ENCODE measurements around the gene ZBTB2. TPM values are rescaled to one million over a fixed set of nuclear protein-coding genes. Genes with fewer than 3 reads are reported as not detected.

The ZBTB2 gene
- total and polyA plus RNA-seq, 7 experiments from 2014 or later, result 13.8 to 26.7 (median 25.5) TPM

GRCh38 chr6:151392427-151392826 lies 1.1 kb upstream of the ZBTB2 start:
- Histone ChIP-seq H3K36me3 (ENCODE audit: control insufficient read depth in 2 of 3, insufficient read depth in 3 of 3, low read length in 3 of 3) (peaks cover 0 to 7% (median 0%) of the 10 kb centered on the region in 3 experiments), H3K4me1 (ENCODE audit: control insufficient read depth in 2 of 2, insufficient read depth in 2 of 2, low read length in 2 of 2) (peaks cover 53 to 56% of the 10 kb centered on the region in 2 donors), H3K4me3 (ENCODE audit: low read length) (peak overlapping the region; percentile 52), H3K9me3 (ENCODE audit: control insufficient read depth in 2 of 3, low read length in 3 of 3) (no peaks in the 10 kb centered on the region), H3K27me3 (ENCODE audit: control insufficient read depth in 2 of 2, insufficient read depth in 2 of 2, low read length in 2 of 2) (no peaks in the 10 kb centered on the region), H3K27ac (ENCODE audit: low read depth, low read length) (peak overlapping the region; percentile 96)
- peak overlapping the region; percentile 90 to 100 (median 98) for H3K27ac Mint-ChIP-seq
- no peak for DNase-seq
- H3K36me3 Mint-ChIP-seq, result peaks cover 0 to 16% (median 4%) of the 10 kb centered on the region in 5 donors
- ChIA-PET POLR2A (interaction anchor here (0.6 to 2.3 kb wide), 5 partner anchors 13 to 39 kb away, joined by 3 to 10 read pairs (median 4); no protein-coding TSS in a partner anchor), CTCF (interaction anchor here (1.6 kb wide), 1 partner anchor 59 kb away, joined by 3 read pairs; the partner anchor contains the start of gene RMND1)
- peaks cover 0 to 4% (median 0%) of the 10 kb centered on the region in 5 donors for H3K27me3 Mint-ChIP-seq
- ATAC-seq, result no peak
- peaks cover 0 to 5% (median 0%) of the 10 kb centered on the region in 11 donors for H3K9me3 Mint-ChIP-seq
- intact Hi-C loops (cut with micrococcal nuclease), result loop anchor here (1.0 to 10.0 kb wide), 8 partner anchors 14 to 1825 kb away; partner anchors contain the start of genes GINM1 (in 2 of the 2), MTRF1L (in 2 of the 2) and KATNA1 (in 1 of the 2)
- H3K4me1 Mint-ChIP-seq, result peaks cover 47 to 77% (median 71%) of the 10 kb centered on the region in 7 donors
- peak overlapping the region; percentile 92 to 99 (median 98) for H3K4me3 Mint-ChIP-seq

GRCh38 chr6:151390851-151391470 lies 398 bp downstream of the ZBTB2 start:
- Mint-ChIP-seq H3K27ac (peak overlapping the region in 7 of 9 donors; percentile 86 to 100 (median 98)), H3K4me1 (peaks cover 40 to 74% (median 67%) of the 10 kb centered on the region in 7 donors), H3K36me3 (peaks cover 0 to 14% (median 3%) of the 10 kb centered on the region in 5 donors), H3K9me3 (peaks cover 0 to 5% (median 0%) of the 10 kb centered on the region in 11 donors), H3K4me3 (peak overlapping the region in 9 of 10 donors; percentile 68 to 99 (median 97)), H3K27me3 (peaks cover 0 to 4% (median 0%) of the 10 kb centered on the region in 5 donors)
- H3K36me3 ChIP-seq (ENCODE audit: control insufficient read depth in 2 of 3, insufficient read depth in 3 of 3, low read length in 3 of 3), result peaks cover 0 to 7% (median 0%) of the 10 kb centered on the region in 3 experiments
- ChIA-PET POLR2A (interaction anchor here (0.7 to 3.8 kb wide), 12 partner anchors 12 to 911 kb away, joined by 3 to 50 read pairs (median 17); partner anchors contain the start of gene RMND1), CTCF (interaction anchor here (0.6 to 1.3 kb wide), 2 partner anchors 23 to 35 kb away, joined by 4 read pairs; no protein-coding TSS in a partner anchor)
- no peaks in the 10 kb centered on the region for H3K9me3 ChIP-seq (ENCODE audit: control insufficient read depth in 2 of 3, low read length in 3 of 3)
- peak overlapping the region; percentile 96 for H3K27ac ChIP-seq (ENCODE audit: low read depth, low read length)
- ATAC-seq, result peak; percentile 19
- H3K4me3 ChIP-seq (ENCODE audit: low read length), result peak overlapping the region; percentile 57
- H3K27me3 ChIP-seq (ENCODE audit: control insufficient read depth in 2 of 2, insufficient read depth in 2 of 2, low read length in 2 of 2), result no peaks in the 10 kb centered on the region
- DNase-seq, result peak; percentile 73 to 90 (median 84)
- intact Hi-C loops (cut with micrococcal nuclease), result loop anchor here (1.0 to 10.0 kb wide), 11 partner anchors 11 to 1824 kb away; partner anchors contain the start of genes FBXO5 (in 2 of the 2), GINM1 (in 2 of the 2), MTRF1L (in 2 of the 2) and RMND1 (in 2 of the 2)
- peaks cover 45 to 47% of the 10 kb centered on the region in 2 donors for H3K4me1 ChIP-seq (ENCODE audit: control insufficient read depth in 2 of 2, insufficient read depth in 2 of 2, low read length in 2 of 2)

- Histone ChIP-seq H3K4me1 (ENCODE audit: control insufficient read depth in 2 of 2, insufficient read depth in 2 of 2, low read length in 2 of 2) (peaks cover 44% of the 10 kb centered on the region in 2 donors), H3K9me3 (ENCODE audit: control insufficient read depth in 2 of 3, low read length in 3 of 3) (no peaks in the 10 kb centered on the region), H3K36me3 (ENCODE audit: control insufficient read depth in 2 of 3, insufficient read depth in 3 of 3, low read length in 3 of 3) (peaks cover 0 to 7% (median 0%) of the 10 kb centered on the region in 3 experiments), H3K27me3 (ENCODE audit: control insufficient read depth in 2 of 2, insufficient read depth in 2 of 2, low read length in 2 of 2) (no peaks in the 10 kb centered on the region), H3K27ac (ENCODE audit: low read depth, low read length) (peak overlapping the region; percentile 96), H3K4me3 (ENCODE audit: low read length) (peak overlapping the region; percentile 60)
- Mint-ChIP-seq H3K27me3 (peaks cover 0 to 4% (median 0%) of the 10 kb centered on the region in 5 donors), H3K36me3 (peaks cover 0 to 12% (median 2%) of the 10 kb centered on the region in 5 donors), H3K27ac (peak overlapping the region; percentile 51 to 98 (median 90)), H3K9me3 (peaks cover 0 to 5% (median 0%) of the 10 kb centered on the region in 11 donors), H3K4me3 (peak overlapping the region; percentile 68 to 99 (median 94)), H3K4me1 (peaks cover 38 to 74% (median 67%) of the 10 kb centered on the region in 7 donors)
- ATAC-seq (peak; percentile 88), DNase-seq (peak; percentile 97 to 100 (median 99))
- intact Hi-C loops (cut with micrococcal nuclease), result loop anchor here (1.0 to 10.0 kb wide), 11 partner anchors 10 to 1823 kb away; partner anchors contain the start of genes FBXO5 (in 2 of the 2), GINM1 (in 2 of the 2), MTRF1L (in 2 of the 2) and RMND1 (in 2 of the 2)
- POLR2A ChIA-PET, result interaction anchor here (0.7 to 3.8 kb wide), 14 partner anchors 11 to 1593 kb away, joined by 3 to 50 read pairs (median 14); partner anchors contain the start of genes FBXO5 and RMND1
- CTCF ChIA-PET, result interaction anchor here (0.6 to 1.6 kb wide), 6 partner anchors 10 to 376 kb away, joined by 3 to 5 read pairs (median 4); partner anchors contain the start of gene RMND1
These were observed 996 bp downstream of the ZBTB2 start for GRCh38 chr6:151390276-151390850.

GRCh38 chr6:151389618-151390275 lies 1.6 kb downstream of the ZBTB2 start:
- intact Hi-C loops (cut with micrococcal nuclease), result loop anchor here (1.0 to 10.0 kb wide), 15 partner anchors 9 to 1822 kb away; partner anchors contain the start of genes FBXO5 (in 2 of the 2), GINM1 (in 2 of the 2), MTRF1L (in 2 of the 2) and RMND1 (in 2 of the 2)
- H3K4me1 ChIP-seq (ENCODE audit: control insufficient read depth in 2 of 2, insufficient read depth in 2 of 2, low read length in 2 of 2), result peaks cover 38 to 44% of the 10 kb centered on the region in 2 donors
- CTCF ChIA-PET, result interaction anchor here (1.0 to 1.6 kb wide), 5 partner anchors 9 to 375 kb away, joined by 3 to 5 read pairs (median 4); partner anchors contain the start of gene RMND1

GRCh38 chr6:151388997-151389617 lies 2.3 kb downstream of the ZBTB2 start:
- Histone ChIP-seq H3K9me3 (ENCODE audit: control insufficient read depth in 2 of 3, low read length in 3 of 3) (no peaks in the 10 kb centered on the region), H3K4me1 (ENCODE audit: control insufficient read depth in 2 of 2, insufficient read depth in 2 of 2, low read length in 2 of 2) (peaks cover 31 to 42% of the 10 kb centered on the region in 2 donors), H3K36me3 (ENCODE audit: control insufficient read depth in 2 of 3, insufficient read depth in 3 of 3, low read length in 3 of 3) (peaks cover 0 to 10% (median 0%) of the 10 kb centered on the region in 3 experiments), H3K27me3 (ENCODE audit: control insufficient read depth in 2 of 2, insufficient read depth in 2 of 2, low read length in 2 of 2) (no peaks in the 10 kb centered on the region), H3K4me3 (ENCODE audit: low read length) (peak overlapping the region; percentile 60), H3K27ac (ENCODE audit: low read depth, low read length) (peak overlapping the region; percentile 96)
- ChIA-PET CTCF (interaction anchor here (1.0 to 1.6 kb wide), 2 partner anchors 8 to 17 kb away, joined by 3 to 5 read pairs; no protein-coding TSS in a partner anchor), POLR2A (interaction anchor here (0.6 to 3.8 kb wide), 13 partner anchors 10 to 1594 kb away, joined by 3 to 50 read pairs (median 15); partner anchors contain the start of genes FBXO5 and RMND1)
- Mint-ChIP-seq H3K27ac (peak overlapping the region; percentile 93 to 98 (median 96)), H3K4me1 (peaks cover 34 to 74% (median 67%) of the 10 kb centered on the region in 7 donors), H3K36me3 (peaks cover 3 to 17% (median 4%) of the 10 kb centered on the region in 5 donors), H3K9me3 (peaks cover 0 to 5% (median 0%) of the 10 kb centered on the region in 11 donors), H3K4me3 (peak overlapping the region; percentile 88 to 99 (median 97)), H3K27me3 (peaks cover 0 to 4% (median 0%) of the 10 kb centered on the region in 5 donors)
- DNase-seq (peak in 2 of 9 donors; percentile 18 to 21), ATAC-seq (no peak)
- intact Hi-C loops (cut with micrococcal nuclease), result loop anchor here (1.0 to 5.0 kb wide), 5 partner anchors 9 to 52 kb away; no protein-coding TSS in a partner anchor

More at GRCh38 chr6:151389618-151390275, 1.6 kb downstream of the ZBTB2 start:
- peak overlapping the region; percentile 93 to 98 (median 96) for H3K27ac Mint-ChIP-seq
- H3K36me3 Mint-ChIP-seq, result peaks cover 0 to 12% (median 0%) of the 10 kb centered on the region in 5 donors
- Histone ChIP-seq H3K4me3 (ENCODE audit: low read length) (peak overlapping the region; percentile 60), H3K9me3 (ENCODE audit: control insufficient read depth in 2 of 3, low read length in 3 of 3) (no peaks in the 10 kb centered on the region), H3K27me3 (ENCODE audit: control insufficient read depth in 2 of 2, insufficient read depth in 2 of 2, low read length in 2 of 2) (no peaks in the 10 kb centered on the region), H3K27ac (ENCODE audit: low read depth, low read length) (peak overlapping the region; percentile 96), H3K36me3 (ENCODE audit: control insufficient read depth in 2 of 3, insufficient read depth in 3 of 3, low read length in 3 of 3) (peaks cover 0 to 7% (median 0%) of the 10 kb centered on the region in 3 experiments)
- no peak for ATAC-seq
- H3K27me3 Mint-ChIP-seq, result peaks cover 0 to 4% (median 0%) of the 10 kb centered on the region in 5 donors
- peaks cover 0 to 5% (median 0%) of the 10 kb centered on the region in 11 donors for H3K9me3 Mint-ChIP-seq
- H3K4me1 Mint-ChIP-seq, result peaks cover 34 to 74% (median 67%) of the 10 kb centered on the region in 7 donors
- POLR2A ChIA-PET, result interaction anchor here (0.6 to 3.8 kb wide), 14 partner anchors 11 to 1593 kb away, joined by 3 to 50 read pairs (median 14); partner anchors contain the start of genes FBXO5 and RMND1
- peak in 1 of 9 donors; percentile 65 for DNase-seq
- H3K4me3 Mint-ChIP-seq, result peak overlapping the region; percentile 88 to 99 (median 97)
